GM12878 (cell line): ENCODE results near the gene AGO4. TPM values are rescaled to one million over a fixed set of nuclear protein-coding genes. Genes with fewer than 3 reads are reported as not detected.

Source experiments
- CREB1 ChIP-seq: IDR thresholded peaks from 2 replicates; pipeline ENCODE4 v1.6.1; 2012; ENCODE audit warnings: low read depth, mild to moderate bottlenecking, inconsistent platforms
- MEF2B ChIP-seq: fragments of 450-650 bp; IDR thresholded peaks from 2 replicates; pipeline ENCODE4 v1.6.1; 2018; ENCODE audit warnings: mild to moderate bottlenecking, moderate library complexity; ENCODE audit not compliant: partially characterized antibody, poor library complexity, severe bottlenecking
- NBN ChIP-seq: fragments of 450-650 bp; IDR thresholded peaks from 2 replicates; pipeline ENCODE4 v1.6.1; 2016
- RAD21 ChIP-seq: IDR thresholded peaks from 2 replicates; pipeline ENCODE4 v1.6.1; 2011; ENCODE audit warnings: mild to moderate bottlenecking, low read depth, low read length, moderate library complexity; ENCODE audit not compliant: insufficient read depth
- SPI1 ChIP-seq: IDR thresholded peaks from 2 replicates; pipeline ENCODE4 v1.6.1; 2011; ENCODE audit warnings: low read depth, mild to moderate bottlenecking, low read length, moderate library complexity, borderline replicate concordance; ENCODE audit not compliant: insufficient read depth
- SRF ChIP-seq, 2 experiments: IDR thresholded peaks; 2 replicates each; pipeline ENCODE4 v1.6.1; 2011; ENCODE audit warnings: low read depth in 2 of 2, low read length in 2 of 2, mild to moderate bottlenecking in 1 of 2, moderate library complexity in 1 of 2
- TARDBP ChIP-seq: IDR thresholded peaks from 2 replicates; pipeline ENCODE4 v1.6.1; 2016; ENCODE audit warnings: borderline replicate concordance
- TBL1XR1 ChIP-seq: IDR thresholded peaks from 2 replicates; pipeline ENCODE4 v1.6.1; 2012; ENCODE audit warnings: low read depth, low read length, improper control_type of control experiment
- polyA plus RNA-seq, 11 experiments: library from polyadenylated mRNA; depleted of rRNA in 4 of 11; unstranded in 6 of 11; stranded (reverse) in 5 of 11; fragments of >200 nt; fragmentation: Nextera tagmentation in 4 of 11; fragmentation: Illumina TruSeq in 1 of 11; extraction: Ambion mirVana in 4 of 11; extraction: Trizol in 1 of 11; gene quantifications; 1 replicate in 1 of 11; 2 replicates in 10 of 11; pipeline versions ENCODE4 v1.2.1 to v1.2.3, GENCODE V29; 2011 to 2016; ENCODE audit warnings: inconsistent platforms in 2 of 11, missing spikeins in 2 of 11, low read depth in 1 of 11
- total RNA-seq, 4 experiments: library from RNA; depleted of rRNA in 3 of 4; stranded (reverse); fragments of >200 nt in 3 of 4; fragmentation: Illumina TruSeq in 1 of 4; extraction: Trizol in 1 of 4; gene quantifications; 2 replicates each; pipeline versions ENCODE4 v1.2.1 to v1.2.3, GENCODE V29; 2013 to 2021
- TF ChIP-seq, protein P1 (sequence below): fragments of 450-650 bp; IDR thresholded peaks from 2 replicates; pipeline ENCODE4 v1.6.1; 2014; ENCODE audit warnings: mild to moderate bottlenecking
- TF ChIP-seq, protein P2 (sequence below): fragments of 450-650 bp; IDR thresholded peaks from 2 replicates; pipeline ENCODE4 v1.6.1; 2017; ENCODE audit warnings: mild to moderate bottlenecking, moderate library complexity
- TF ChIP-seq, protein P3 (sequence below): IDR thresholded peaks from 2 replicates; pipeline ENCODE4 v1.6.1; 2012; ENCODE audit warnings: low read depth, low read length, improper control_type of control experiment
- TF ChIP-seq, protein P4 (sequence below): IDR thresholded peaks from 2 replicates; pipeline ENCODE4 v1.6.1; 2012; ENCODE audit warnings: low read length, inconsistent platforms
- TF ChIP-seq, protein P5 (sequence below): IDR thresholded peaks from 2 replicates; pipeline ENCODE4 v1.6.1; 2011; ENCODE audit warnings: low read depth, low read length, improper control_type of control experiment, borderline replicate concordance
- TF ChIP-seq, protein P6 (sequence below): fragments of 450-650 bp; IDR thresholded peaks from 2 replicates; pipeline ENCODE4 v1.6.1; 2016; ENCODE audit warnings: mild to moderate bottlenecking, moderate library complexity, borderline replicate concordance
- TF ChIP-seq, protein P7 (sequence below): IDR thresholded peaks from 2 replicates; pipeline ENCODE4 v1.6.1; 2011; ENCODE audit warnings: low read depth, mild to moderate bottlenecking, low read length, moderate library complexity, borderline replicate concordance; ENCODE audit errors: extremely low read depth

Gene AGO4
- total and polyA plus RNA-seq, 10 of the 15 experiments (the other 5 are each of a cell fraction or from before 2014, with no cell fraction given), result 1.2 to 7.9 (median 3.2) TPM

DNA sequence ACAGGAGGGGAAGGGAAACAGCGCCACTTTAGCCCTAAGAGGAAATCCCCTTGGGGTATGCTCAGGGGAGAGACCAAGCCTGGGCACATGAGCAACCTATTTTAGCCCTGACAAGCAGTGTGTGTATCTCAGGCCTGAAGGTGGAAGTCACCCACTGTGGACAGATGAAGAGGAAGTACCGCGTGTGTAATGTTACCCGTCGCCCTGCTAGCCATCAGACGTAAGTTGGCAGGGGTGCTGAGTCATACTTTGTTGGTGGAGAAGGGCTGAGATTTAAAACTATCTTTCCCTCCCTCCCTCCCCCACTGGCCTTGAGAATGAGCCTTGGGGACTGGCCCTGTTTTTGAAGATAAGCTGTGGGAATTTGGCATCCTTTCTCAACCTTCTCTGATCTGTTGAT, 86.4 kb downstream of the AGO4 start (continued):
- TF ChIP-seq SPI1 (0 out of 2 replicates have a peak, but pooled peaks have one; percentile 37), TARDBP (no peak), TBL1XR1 (no peak), NBN (no peak), SRF (IDR thresholded peaks at IDR 0.05; ENCODE audit: low read depth in 2 of 2, low read length in 2 of 2) (no peak), RAD21 (no peak), MEF2B (peak; percentile 84), CREB1 (0 out of 2 replicates have a peak, but pooled peaks have one; percentile 12)
- TF ChIP-seq, protein P1, sequence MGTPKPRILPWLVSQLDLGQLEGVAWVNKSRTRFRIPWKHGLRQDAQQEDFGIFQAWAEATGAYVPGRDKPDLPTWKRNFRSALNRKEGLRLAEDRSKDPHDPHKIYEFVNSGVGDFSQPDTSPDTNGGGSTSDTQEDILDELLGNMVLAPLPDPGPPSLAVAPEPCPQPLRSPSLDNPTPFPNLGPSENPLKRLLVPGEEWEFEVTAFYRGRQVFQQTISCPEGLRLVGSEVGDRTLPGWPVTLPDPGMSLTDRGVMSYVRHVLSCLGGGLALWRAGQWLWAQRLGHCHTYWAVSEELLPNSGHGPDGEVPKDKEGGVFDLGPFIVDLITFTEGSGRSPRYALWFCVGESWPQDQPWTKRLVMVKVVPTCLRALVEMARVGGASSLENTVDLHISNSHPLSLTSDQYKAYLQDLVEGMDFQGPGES, result no peak
- TF ChIP-seq, protein P2, sequence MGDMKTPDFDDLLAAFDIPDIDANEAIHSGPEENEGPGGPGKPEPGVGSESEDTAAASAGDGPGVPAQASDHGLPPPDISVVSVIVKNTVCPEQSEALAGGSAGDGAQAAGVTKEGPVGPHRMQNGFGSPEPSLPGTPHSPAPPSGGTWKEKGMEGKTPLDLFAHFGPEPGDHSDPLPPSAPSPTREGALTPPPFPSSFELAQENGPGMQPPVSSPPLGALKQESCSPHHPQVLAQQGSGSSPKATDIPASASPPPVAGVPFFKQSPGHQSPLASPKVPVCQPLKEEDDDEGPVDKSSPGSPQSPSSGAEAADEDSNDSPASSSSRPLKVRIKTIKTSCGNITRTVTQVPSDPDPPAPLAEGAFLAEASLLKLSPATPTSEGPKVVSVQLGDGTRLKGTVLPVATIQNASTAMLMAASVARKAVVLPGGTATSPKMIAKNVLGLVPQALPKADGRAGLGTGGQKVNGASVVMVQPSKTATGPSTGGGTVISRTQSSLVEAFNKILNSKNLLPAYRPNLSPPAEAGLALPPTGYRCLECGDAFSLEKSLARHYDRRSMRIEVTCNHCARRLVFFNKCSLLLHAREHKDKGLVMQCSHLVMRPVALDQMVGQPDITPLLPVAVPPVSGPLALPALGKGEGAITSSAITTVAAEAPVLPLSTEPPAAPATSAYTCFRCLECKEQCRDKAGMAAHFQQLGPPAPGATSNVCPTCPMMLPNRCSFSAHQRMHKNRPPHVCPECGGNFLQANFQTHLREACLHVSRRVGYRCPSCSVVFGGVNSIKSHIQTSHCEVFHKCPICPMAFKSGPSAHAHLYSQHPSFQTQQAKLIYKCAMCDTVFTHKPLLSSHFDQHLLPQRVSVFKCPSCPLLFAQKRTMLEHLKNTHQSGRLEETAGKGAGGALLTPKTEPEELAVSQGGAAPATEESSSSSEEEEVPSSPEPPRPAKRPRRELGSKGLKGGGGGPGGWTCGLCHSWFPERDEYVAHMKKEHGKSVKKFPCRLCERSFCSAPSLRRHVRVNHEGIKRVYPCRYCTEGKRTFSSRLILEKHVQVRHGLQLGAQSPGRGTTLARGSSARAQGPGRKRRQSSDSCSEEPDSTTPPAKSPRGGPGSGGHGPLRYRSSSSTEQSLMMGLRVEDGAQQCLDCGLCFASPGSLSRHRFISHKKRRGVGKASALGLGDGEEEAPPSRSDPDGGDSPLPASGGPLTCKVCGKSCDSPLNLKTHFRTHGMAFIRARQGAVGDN, result peak; percentile 72
- TF ChIP-seq, protein P3, sequence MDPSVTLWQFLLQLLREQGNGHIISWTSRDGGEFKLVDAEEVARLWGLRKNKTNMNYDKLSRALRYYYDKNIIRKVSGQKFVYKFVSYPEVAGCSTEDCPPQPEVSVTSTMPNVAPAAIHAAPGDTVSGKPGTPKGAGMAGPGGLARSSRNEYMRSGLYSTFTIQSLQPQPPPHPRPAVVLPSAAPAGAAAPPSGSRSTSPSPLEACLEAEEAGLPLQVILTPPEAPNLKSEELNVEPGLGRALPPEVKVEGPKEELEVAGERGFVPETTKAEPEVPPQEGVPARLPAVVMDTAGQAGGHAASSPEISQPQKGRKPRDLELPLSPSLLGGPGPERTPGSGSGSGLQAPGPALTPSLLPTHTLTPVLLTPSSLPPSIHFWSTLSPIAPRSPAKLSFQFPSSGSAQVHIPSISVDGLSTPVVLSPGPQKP, result no peak
- TF ChIP-seq, protein P4, sequence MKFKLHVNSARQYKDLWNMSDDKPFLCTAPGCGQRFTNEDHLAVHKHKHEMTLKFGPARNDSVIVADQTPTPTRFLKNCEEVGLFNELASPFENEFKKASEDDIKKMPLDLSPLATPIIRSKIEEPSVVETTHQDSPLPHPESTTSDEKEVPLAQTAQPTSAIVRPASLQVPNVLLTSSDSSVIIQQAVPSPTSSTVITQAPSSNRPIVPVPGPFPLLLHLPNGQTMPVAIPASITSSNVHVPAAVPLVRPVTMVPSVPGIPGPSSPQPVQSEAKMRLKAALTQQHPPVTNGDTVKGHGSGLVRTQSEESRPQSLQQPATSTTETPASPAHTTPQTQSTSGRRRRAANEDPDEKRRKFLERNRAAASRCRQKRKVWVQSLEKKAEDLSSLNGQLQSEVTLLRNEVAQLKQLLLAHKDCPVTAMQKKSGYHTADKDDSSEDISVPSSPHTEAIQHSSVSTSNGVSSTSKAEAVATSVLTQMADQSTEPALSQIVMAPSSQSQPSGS, result no peak
- TF ChIP-seq, protein P5, sequence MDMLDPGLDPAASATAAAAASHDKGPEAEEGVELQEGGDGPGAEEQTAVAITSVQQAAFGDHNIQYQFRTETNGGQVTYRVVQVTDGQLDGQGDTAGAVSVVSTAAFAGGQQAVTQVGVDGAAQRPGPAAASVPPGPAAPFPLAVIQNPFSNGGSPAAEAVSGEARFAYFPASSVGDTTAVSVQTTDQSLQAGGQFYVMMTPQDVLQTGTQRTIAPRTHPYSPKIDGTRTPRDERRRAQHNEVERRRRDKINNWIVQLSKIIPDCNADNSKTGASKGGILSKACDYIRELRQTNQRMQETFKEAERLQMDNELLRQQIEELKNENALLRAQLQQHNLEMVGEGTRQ, result no peak
- TF ChIP-seq, protein P6, sequence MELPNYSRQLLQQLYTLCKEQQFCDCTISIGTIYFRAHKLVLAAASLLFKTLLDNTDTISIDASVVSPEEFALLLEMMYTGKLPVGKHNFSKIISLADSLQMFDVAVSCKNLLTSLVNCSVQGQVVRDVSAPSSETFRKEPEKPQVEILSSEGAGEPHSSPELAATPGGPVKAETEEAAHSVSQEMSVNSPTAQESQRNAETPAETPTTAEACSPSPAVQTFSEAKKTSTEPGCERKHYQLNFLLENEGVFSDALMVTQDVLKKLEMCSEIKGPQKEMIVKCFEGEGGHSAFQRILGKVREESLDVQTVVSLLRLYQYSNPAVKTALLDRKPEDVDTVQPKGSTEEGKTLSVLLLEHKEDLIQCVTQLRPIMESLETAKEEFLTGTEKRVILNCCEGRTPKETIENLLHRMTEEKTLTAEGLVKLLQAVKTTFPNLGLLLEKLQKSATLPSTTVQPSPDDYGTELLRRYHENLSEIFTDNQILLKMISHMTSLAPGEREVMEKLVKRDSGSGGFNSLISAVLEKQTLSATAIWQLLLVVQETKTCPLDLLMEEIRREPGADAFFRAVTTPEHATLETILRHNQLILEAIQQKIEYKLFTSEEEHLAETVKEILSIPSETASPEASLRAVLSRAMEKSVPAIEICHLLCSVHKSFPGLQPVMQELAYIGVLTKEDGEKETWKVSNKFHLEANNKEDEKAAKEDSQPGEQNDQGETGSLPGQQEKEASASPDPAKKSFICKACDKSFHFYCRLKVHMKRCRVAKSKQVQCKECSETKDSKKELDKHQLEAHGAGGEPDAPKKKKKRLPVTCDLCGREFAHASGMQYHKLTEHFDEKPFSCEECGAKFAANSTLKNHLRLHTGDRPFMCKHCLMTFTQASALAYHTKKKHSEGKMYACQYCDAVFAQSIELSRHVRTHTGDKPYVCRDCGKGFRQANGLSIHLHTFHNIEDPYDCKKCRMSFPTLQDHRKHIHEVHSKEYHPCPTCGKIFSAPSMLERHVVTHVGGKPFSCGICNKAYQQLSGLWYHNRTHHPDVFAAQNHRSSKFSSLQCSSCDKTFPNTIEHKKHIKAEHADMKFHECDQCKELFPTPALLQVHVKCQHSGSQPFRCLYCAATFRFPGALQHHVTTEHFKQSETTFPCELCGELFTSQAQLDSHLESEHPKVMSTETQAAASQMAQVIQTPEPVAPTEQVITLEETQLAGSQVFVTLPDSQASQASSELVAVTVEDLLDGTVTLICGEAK, result no peak
- TF ChIP-seq, protein P7, sequence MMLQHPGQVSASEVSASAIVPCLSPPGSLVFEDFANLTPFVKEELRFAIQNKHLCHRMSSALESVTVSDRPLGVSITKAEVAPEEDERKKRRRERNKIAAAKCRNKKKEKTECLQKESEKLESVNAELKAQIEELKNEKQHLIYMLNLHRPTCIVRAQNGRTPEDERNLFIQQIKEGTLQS, result no peak
